ENCODE measurements around the gene ANKS1B.

The ANKS1B gene

GRCh38 chr12:99906786-99907579, 77.8 kb downstream of the ANKS1B start:
- no peak for TF ChIP-seq EGR1 (IDR thresholded peaks at IDR 0.05)
- TF ChIP-seq CREB1 (IDR thresholded peaks at IDR 0.05; ENCODE audit: low read depth) = no peak
- TF ChIP-seq TEAD4 (IDR thresholded peaks at IDR 0.05) = no peak
- TF ChIP-seq REST (IDR thresholded peaks at IDR 0.05; ENCODE audit: low read depth) = no peak
- TF ChIP-seq MAX (IDR thresholded peaks at IDR 0.05) = no peak
- TF ChIP-seq YY1 (IDR thresholded peaks at IDR 0.05; ENCODE audit: low read depth) = no peak
- TF ChIP-seq ZBTB7A (IDR thresholded peaks at IDR 0.05; ENCODE audit: low read depth) = no peak
- no peak for TF ChIP-seq NFIC (IDR thresholded peaks at IDR 0.05)
- no peak for TF ChIP-seq EP300 (IDR thresholded peaks at IDR 0.05; ENCODE audit: borderline replicate concordance)
- TF ChIP-seq USF1 (IDR thresholded peaks at IDR 0.05) = no peak
- TF ChIP-seq FOXM1 (IDR thresholded peaks at IDR 0.05; ENCODE audit: borderline replicate concordance, low read depth) = no peak
- no peak for TF ChIP-seq TAF1 (IDR thresholded peaks at IDR 0.05; ENCODE audit: low read depth)

- TF ChIP-seq YY1 (IDR thresholded peaks at IDR 0.05; ENCODE audit: low read depth) = no peak
- no peak for TF ChIP-seq FOXM1 (IDR thresholded peaks at IDR 0.05; ENCODE audit: borderline replicate concordance, low read depth)
- TF ChIP-seq CEBPB (IDR thresholded peaks at IDR 0.05) = no peak
- no peak for TF ChIP-seq ZBTB7A (IDR thresholded peaks at IDR 0.05; ENCODE audit: low read depth)
- no peak for TF ChIP-seq USF1 (IDR thresholded peaks at IDR 0.05)
- no peak for TF ChIP-seq TEAD4 (IDR thresholded peaks at IDR 0.05)
- TF ChIP-seq EP300 (IDR thresholded peaks at IDR 0.05; ENCODE audit: borderline replicate concordance) = no peak
- TF ChIP-seq TAF1 (IDR thresholded peaks at IDR 0.05; ENCODE audit: low read depth) = no peak
- TF ChIP-seq EGR1 (IDR thresholded peaks at IDR 0.05) = no peak
Observed at GRCh38 chr12:99901181-99901580, 83.6 kb downstream of the ANKS1B start.

- TF ChIP-seq USF1 (IDR thresholded peaks at IDR 0.05) = no peak
- no peak for TF ChIP-seq TCF12 (IDR thresholded peaks at IDR 0.05; ENCODE audit: low read depth)
- TF ChIP-seq ZBTB7A (IDR thresholded peaks at IDR 0.05; ENCODE audit: low read depth) = no peak
- no peak for TF ChIP-seq RAD21 (IDR thresholded peaks at IDR 0.05; ENCODE audit: low read depth)
- TF ChIP-seq YY1 (IDR thresholded peaks at IDR 0.05; ENCODE audit: low read depth) = no peak
- no peak for TF ChIP-seq FOXM1 (IDR thresholded peaks at IDR 0.05; ENCODE audit: borderline replicate concordance, low read depth)
- TF ChIP-seq NFIC (IDR thresholded peaks at IDR 0.05) = no peak
- TF ChIP-seq REST (IDR thresholded peaks at IDR 0.05; ENCODE audit: low read depth) = no peak
- no peak for TF ChIP-seq TEAD4 (IDR thresholded peaks at IDR 0.05)
- TF ChIP-seq TAF1 (IDR thresholded peaks at IDR 0.05; ENCODE audit: low read depth) = no peak
- no peak for TF ChIP-seq CREB1 (IDR thresholded peaks at IDR 0.05; ENCODE audit: low read depth)
- no peak for TF ChIP-seq MAX (IDR thresholded peaks at IDR 0.05)
- TF ChIP-seq EGR1 (IDR thresholded peaks at IDR 0.05) = no peak
- no peak for TF ChIP-seq CEBPB (IDR thresholded peaks at IDR 0.05)
- TF ChIP-seq EP300 (IDR thresholded peaks at IDR 0.05; ENCODE audit: borderline replicate concordance) = no peak
Observed at GRCh38 chr12:99898645-99899044, 86.1 kb downstream of the ANKS1B start.

- TF ChIP-seq USF1 (IDR thresholded peaks at IDR 0.05) (no peak), TCF12 (IDR thresholded peaks at IDR 0.05; ENCODE audit: low read depth) (no peak), REST (IDR thresholded peaks at IDR 0.05; ENCODE audit: low read depth) (no peak), TAF1 (IDR thresholded peaks at IDR 0.05; ENCODE audit: low read depth) (no peak), TEAD4 (IDR thresholded peaks at IDR 0.05) (no peak), ZBTB7A (IDR thresholded peaks at IDR 0.05; ENCODE audit: low read depth) (no peak), FOXM1 (IDR thresholded peaks at IDR 0.05; ENCODE audit: borderline replicate concordance, low read depth) (no peak), CREB1 (IDR thresholded peaks at IDR 0.05; ENCODE audit: low read depth) (no peak), CEBPB (IDR thresholded peaks at IDR 0.05) (no peak), YY1 (IDR thresholded peaks at IDR 0.05; ENCODE audit: low read depth) (no peak), NFIC (IDR thresholded peaks at IDR 0.05) (no peak), MAX (IDR thresholded peaks at IDR 0.05) (no peak), EGR1 (IDR thresholded peaks at IDR 0.05) (no peak), EP300 (IDR thresholded peaks at IDR 0.05; ENCODE audit: borderline replicate concordance) (no peak), RAD21 (IDR thresholded peaks at IDR 0.05; ENCODE audit: low read depth) (no peak)
Observed at GRCh38 chr12:99879439-99879838, 105.3 kb downstream of the ANKS1B start.
